OCI-M2 (cell line): Measurements from ENCODE around the gene KRT7.
"Not testable (repeated sequence)": the region's sequence is repeated elsewhere in the genome, so short reads cannot be mapped to it uniquely, and the experiment has no call there.

Source experiments
- DNase-seq: peaks from one replicate; lab custom pipeline; 2025; ENCODE audit not compliant: unreplicated experiment; lab: John Stamatoyannopoulos, UW

The KRT7 gene

DNA sequence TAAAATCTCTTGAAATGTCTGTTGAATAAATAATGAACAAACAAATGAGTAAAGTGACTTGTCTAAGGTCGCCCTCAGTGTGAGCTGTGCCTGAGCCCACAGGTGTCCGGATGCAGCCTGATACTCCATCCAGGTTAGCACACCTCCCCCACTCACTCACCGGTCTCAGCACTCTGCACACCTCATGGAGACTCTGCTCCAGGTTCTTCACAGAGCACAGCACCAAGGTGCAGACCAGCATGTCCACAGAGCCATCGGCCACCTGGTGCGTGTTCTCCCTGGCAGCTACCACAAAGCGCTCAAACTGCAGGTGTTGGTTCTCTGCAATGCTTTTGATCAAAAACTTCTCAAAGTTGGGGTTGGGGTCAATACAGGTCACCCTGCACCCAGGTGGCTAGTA lies 4.1 kb upstream of the KRT7 start:
- DNase-seq = no peak

DNA sequence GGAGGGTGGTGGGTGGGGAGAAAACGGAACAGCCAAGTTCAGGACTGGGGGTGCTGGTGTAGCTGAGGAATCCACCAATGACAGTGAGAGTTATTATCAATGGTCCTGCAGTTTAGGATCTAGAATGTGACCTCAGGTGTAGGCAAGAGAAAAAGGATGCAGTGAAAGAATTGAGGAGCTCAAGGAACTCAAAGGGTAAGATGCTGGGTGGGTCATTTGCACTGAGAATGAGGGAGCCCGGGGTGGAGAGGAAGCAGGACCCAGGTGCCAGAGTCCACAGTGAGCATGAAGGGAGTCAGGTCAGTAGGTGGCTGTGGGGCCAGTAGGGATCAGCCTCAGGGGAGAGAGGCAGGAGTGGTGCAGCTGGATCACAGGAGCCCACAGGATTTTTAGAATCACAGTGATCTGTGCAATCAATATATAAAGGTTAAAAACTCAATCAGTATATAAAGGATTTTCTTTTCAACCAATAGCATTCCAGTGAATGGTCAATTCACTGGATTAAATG lies 3.2 kb upstream of the KRT7 start:
- DNase-seq = no peak

DNA sequence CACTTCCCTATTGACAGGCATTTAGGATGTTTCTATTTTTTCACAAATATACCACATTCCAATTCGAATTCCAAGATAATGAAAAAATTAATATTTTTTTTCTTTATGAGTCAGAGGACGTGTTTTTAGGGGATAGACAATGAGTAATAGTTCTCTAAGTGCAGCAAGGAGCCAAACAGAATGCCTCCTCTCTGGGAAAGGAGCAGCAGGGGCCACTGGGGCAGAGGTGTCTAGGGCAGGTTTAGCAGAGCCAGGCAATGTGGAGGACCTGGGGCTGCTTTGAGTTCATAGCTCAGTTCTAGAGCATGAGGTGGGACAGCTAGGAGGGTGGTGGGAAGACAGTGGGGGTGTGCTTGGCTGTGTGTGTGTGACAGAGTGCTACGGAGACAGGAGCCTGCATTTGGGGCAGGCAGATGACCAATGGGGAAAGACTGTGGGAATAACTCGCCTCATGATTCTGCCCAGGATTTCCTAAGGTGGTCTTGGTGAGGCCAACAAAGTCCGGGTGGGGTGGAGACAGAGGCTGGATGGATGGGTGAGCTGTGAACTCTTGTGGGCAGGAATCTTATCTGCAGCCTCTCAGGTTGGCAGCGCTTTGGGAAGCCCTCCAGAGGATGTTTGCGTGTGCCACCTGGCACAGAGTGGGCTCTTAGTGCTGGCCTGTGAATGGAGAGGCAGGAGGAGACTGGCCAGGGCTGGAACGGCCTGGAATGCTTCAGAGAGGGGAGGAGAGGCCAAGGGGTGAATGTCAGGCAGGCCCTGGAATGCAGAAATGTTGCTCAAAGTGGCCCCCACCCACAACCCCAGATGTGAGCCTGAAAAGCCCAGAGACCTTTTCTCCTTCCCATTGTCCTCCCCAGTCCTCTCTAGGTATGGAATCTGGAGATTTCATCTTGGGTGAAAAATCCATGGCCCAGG lies 2.4 kb upstream of the KRT7 start:
- no peak for DNase-seq

DNA sequence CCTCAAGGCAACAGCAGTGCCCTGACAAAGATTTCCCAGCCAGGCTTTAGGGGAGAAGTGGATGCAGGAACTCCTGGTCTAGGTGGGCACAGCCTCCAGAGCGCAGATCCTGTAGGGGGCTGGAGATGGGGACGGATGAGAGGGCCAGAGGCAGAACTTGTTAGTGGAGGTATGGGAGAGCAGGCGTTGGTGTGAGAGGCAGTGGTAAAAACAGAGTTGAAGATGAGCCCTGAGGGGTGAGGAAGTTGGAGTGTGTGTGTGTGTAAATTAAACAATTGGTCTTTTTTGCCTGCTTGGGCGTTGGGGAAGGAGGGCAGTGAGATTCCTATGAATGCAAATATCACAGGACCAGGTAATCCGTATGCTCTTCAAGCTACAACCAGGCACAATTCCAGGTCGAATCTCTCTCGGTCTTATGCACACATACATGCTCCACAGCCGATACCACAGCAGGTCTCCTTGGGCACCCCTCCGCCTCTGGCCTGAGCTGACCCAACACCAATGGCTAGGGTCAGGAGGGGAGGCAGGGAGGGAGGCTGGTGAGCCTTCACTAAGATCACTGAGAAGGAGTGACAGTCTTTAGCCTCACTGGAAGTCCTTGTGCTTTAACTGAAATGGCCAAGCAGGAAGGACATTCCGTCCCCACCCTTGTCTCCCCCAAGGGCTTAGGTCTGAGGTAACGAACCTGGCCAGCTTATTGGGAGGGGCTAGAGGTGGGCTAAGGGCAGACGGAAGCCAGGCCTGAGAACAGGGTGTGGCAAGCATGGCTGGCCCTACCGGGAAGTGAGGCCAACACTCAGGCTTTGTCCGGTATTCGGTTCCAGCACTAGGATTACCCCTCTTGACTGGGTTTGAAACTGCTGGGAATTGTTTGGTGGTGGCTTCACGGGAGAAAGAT lies 1.5 kb upstream of the KRT7 start:
- no peak for DNase-seq

DNA sequence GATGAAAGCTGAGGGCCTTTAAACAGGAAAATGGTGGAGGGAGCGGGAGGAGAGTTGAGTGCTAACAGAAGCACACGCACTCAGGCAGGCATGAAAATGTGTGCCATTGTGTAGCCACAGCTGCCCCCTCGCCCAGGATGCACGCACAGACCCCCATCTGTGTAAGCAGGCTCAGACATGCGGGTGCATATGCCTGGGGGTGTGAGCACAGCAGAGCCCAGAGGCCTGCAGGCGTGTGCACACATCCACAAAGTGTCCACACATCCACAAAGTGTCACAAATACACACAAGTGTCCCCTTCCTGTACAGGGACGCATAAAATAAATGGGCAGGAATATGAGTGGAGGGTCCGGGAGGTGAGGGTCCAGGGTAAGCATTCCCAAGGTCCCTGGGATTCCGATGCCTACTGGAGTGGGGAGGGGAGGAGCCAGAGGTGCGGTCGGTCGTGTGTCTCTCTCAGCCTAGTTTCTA lies 805 bp upstream of the KRT7 start:
- DNase-seq = no peak

DNA sequence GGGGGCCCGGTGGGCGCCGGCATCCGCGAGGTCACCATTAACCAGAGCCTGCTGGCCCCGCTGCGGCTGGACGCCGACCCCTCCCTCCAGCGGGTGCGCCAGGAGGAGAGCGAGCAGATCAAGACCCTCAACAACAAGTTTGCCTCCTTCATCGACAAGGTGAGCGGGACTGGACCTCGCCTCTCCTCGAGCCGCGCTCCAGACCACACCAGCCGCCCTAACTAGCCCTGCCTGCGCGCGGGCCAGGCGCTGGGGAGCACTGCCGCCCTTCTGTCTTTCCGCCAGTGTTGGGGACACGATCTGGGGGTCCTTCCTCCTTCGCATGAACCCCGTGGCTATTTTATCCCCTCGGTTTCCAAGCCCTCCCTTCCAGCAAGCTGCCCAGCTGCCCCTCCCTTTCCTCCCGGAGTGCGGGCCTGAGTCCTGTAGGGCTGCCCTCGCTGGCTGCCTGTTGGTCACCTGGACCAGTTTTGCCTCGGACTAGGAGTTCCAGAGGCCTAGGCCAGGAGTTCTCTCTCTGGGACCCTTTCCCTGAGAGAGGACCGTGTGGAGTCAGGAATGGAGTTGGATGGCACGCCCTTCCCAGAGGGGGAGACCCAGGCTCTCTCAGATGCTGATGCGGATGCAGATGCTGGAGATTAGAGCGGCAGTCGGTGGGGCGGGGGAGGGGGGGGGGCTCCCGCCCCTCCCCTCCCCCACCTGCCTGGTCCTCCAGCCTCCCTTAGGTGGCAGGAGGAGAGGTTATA lies 592 bp downstream of the KRT7 start:
- DNase-seq = no peak

DNA sequence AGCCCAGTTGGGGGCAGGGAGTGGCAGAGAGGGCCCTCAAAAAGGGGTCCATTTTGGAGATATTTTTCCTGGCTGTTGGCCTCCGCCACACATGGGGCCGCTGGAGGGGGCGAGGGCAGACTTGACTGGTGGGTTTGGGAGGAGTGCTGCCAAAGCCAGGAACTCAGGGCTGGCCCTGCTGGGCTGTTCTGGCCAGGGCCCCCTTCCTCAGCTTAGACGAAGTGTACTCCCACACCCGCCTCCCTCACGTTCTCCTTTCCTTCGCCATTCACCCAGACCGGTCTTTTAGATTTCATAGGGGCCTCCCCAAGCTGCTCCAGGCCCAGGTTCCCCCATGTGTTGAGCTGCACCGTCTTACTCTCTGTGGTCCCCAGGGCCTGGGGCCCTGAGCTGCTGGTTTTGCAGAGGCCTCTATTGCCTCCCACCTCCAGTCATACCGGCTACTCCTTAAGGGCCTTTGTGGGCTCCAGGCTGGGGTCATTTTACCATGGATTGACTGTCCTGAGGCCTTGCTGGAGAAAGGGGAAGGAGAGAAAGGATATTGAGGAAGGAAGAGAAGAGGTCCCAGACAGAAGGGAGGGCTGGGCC lies 1.3 kb downstream of the KRT7 start:
- no peak for DNase-seq

DNA sequence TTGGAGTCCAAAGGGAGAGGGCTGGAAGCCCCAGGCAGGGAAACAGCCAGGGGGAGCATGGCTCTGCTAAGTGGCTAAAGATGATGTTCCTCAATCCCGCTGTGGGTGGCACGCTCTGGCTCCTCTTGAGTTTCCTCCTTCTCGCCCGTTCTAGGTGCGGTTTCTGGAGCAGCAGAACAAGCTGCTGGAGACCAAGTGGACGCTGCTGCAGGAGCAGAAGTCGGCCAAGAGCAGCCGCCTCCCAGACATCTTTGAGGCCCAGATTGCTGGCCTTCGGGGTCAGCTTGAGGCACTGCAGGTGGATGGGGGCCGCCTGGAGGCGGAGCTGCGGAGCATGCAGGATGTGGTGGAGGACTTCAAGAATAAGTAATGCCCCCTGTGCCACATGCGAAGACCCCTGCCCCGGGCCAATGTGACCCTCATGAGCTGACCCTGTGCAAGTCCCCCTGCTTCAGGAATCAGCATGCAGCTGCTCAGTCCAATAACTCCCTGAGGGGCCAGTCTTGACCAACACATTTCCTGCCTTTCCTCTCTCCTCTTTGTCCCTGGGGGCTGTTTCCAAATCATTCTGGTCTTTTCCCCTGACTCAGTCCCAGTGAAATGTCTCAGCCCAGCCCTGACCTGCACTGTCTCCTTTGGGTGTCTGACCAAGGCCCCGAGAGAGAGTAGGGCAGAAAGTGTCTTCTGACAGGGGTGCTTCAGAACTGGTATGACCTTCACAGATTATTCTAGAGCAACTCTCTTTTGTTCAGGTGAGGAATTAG lies 2.1 kb downstream of the KRT7 start:
- no peak for DNase-seq

DNA sequence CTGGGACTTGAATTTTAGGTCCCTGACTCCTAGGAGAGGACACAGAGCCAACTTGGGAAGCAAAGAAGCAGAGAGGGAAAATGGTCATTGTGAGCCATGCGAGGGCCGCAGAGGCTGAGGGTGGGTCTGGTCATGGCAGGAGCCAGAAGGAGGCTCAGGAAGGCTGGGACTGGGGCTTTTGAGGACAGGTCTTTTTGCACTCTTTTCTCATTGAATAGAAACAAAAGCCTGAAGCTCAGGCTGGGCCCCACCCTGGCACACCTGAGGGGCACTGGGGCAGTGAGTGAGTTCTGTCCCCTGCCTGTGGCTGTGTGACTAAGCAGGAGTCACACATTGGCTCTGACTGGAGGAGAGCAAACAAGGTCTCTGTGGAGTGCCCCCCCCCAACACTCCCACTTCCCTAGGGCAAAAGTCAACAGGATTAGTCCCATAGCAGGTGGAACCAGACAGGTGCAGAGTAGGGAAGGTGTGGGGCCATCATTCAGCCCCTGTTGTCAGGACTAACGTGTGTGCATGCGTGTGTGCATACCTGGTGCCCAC lies 2.8 kb downstream of the KRT7 start:
- DNase-seq = no peak

DNA sequence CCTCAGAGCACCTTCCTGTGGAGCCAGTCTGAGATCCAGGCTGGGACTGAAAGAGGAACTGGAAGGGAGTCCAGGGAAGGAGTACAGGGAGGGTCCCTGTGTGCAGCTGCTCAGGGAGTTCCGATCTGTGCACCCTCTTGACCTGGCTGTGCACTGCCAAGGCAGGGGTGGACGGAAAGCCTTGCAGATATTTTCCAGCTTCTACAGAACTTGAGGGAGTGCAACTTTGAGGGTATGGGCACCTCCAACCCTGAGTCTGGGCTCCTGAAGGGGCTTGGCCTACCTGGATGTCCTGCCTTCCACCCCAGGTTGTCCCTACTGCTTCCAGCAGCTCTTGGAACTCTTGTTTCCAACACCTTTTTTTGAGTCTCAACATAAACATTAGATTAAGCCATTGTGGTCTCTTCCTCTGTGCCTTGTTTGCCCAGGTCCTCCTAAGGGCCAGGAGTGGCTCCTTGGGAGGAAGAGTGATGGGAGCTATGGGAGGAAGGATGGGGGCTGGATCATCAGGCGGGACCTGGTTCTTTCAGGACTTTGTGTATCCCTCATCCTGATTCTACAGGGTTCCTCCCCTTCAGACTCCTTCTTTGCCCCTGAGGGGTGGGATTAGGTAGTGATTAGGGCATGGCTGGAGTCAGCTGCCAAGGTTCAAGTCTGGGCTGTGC lies 3.5 kb downstream of the KRT7 start:
- no peak for DNase-seq

DNA sequence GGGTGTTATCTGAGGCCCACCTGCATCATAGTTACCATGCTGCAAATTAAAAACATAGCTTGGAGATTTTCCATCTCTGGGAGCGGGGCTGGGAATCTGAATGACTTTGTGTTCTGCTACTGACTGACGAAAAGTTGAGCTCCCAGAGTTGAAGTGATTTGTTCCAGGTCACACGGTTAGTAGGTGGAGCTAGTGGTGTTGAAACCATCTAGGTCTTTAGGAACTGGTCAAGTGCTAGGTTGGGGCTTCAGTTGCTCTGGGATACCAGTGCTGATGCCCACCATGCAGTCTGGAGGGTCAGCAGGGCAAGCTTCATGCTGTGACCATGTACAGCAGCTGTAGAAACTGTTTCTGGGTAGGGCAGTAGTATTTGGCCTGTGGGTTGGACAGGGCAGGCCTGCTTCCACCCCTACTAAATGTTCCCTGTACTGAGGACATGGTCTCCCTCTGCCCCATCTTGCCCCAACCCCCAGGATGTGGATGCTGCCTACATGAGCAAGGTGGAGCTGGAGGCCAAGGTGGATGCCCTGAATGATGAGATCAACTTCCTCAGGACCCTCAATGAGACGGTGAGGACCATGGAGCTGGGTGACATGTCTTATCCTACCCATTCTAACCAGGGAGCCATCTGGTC lies 5.3 kb downstream of the KRT7 start:
- no peak for DNase-seq

DNA sequence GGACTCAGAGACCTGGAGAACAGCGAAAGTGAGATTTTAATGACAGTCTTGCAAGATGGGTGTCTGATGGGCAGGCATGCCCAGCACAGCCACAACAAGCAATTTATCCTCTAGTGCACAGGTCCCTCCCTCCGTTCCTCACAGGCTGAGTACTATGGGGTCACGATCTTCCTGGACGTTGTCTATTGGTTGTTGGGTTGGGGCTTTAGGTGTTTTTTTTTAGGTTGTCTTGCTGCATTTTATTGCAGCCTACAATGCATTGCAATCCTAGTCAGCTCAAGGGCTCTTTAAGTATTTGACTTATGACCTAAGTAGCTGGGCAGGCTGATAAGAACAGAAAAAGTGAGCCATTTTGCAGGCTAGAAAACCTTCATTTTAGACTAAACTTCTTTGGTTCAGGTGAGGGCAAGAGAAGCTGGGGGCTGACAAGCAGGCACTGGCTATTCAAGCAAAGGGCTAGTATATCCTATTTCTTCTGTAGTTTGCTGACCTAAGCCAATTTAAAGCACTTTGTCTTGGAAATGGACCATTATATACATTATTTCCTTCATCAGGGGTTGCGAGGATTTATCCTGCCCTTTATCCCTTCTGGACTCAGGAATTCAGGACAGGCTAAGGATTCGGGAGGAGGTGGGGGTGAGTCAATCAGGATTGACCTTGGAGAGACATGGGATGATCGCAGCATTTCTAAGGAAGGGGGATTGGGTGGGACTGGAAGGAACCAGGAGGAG lies 6.0 kb downstream of the KRT7 start:
- DNase-seq = no peak

DNA sequence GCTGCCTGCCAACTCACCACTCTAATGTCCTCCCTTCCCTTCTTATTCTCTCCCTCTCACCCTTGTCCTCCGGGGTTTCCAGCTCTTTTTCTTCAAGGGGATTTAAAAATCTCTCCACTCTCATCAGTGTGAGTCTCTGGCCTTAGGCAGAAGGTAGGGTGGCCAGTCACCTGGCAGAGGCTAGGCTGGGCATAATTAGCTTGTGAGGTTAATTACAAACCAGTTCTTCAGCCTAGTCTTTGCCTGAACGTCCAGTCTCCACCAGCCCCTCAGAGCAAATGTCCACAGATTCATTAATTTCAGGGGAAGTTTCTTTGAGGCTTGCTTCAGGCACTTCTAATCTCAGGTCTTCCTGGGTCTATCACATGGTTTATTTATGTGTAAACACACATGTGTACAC lies 6.7 kb downstream of the KRT7 start:
- DNase-seq = no peak

DNA sequence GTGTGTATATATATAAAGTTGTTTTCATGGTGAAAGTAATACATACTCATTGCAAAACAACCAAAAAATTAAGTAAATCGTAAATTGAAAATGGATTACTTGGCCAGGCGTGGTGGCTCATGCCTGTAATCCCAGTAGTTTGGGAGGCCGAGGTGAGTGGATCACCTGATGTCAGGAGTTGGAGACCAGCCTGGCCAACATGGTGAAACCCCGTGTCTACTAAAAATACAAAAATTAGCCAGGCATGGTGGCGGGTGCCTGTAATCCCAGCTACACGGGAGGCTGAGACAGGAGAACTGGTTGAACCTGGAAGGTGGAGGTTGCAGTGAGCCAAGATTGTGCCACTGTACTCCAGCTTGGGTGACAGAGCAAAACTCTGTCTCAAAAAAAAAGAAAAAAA lies 7.2 kb downstream of the KRT7 start:
- DNase-seq = not testable (repeated sequence)

DNA sequence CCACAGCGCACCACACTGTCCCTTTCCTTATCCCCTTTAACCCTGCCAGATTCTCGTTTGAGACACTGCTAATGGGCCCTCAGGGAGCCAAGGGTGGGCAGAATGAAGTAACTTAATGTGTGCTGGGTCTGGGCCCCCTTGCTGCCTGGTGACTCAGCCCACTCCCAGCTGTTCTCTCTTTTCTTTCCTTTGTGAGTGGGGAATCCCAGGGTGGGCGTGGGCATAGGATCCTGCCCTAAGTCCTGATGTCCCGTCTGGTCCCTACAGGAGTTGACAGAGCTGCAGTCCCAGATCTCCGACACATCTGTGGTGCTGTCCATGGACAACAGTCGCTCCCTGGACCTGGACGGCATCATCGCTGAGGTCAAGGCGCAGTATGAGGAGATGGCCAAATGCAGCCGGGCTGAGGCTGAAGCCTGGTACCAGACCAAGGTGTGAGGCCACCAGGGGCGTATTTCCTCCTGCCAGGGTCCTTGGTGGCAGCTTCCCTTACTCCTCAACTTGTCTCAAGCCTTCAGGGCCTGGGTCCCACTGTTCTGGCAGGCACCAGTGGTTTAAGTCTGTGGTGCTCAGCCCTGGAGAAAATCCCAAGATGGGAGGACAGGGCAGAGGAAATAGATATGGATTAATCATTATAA lies 8.3 kb downstream of the KRT7 start:
- no peak for DNase-seq

DNA sequence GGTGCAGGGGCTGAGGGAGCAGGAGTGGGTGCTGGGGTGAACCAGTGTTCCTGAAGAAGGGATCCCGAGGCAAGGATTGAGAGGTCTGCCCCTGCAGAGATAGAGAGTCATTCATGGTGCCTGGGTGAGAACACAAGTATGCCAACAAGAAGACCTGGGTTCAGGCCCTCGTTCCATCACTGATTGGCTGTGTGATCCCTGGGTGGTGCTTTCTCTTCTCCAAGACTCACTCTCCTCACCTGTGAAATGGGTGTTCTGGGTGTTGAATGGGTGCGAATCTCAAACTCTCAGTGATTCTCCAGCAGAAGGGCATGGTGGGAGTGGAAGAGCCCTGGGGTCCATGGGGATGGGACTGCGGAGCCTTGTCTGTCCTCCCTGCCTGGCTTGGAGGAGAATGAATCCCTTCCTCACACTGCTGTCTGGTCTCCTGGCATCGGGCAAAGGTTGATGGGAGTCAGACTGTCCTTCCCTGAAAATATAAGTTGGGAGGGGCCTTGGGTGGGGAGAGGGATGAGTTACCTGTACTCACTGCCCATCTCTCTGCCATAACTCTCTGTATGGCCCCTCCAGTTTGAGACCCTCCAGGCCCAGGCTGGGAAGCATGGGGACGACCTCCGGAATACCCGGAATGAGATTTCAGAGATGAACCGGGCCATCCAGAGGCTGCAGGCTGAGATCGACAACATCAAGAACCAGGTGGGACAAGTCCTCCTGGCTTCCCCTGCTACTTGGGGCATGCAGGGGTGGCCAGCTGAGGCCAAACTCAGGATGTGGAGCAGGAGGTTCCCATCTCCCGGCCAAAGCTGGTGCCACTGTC lies 9.6 kb downstream of the KRT7 start:
- DNase-seq = no peak
